HG02678 (cell line): ENCODE measurements around the gene LPAR2.

Source experiments
- ATAC-seq: cut with Tn5 transposase; IDR thresholded peaks from one replicate; pipeline ENCODE4 v1.9.1; 2021; ENCODE audit warnings: mild to moderate bottlenecking, moderate library complexity; ENCODE audit not compliant: unreplicated experiment

Gene LPAR2

GRCh38 chr19:19654441-19654840 lies 26.4 kb upstream of the LPAR2 start:
- no peak for ATAC-seq

- no peak for ATAC-seq
Measured at GRCh38 chr19:19653597-19654147, 25.7 kb upstream of the LPAR2 start.

- ATAC-seq = no peak
Measured at GRCh38 chr19:19652482-19653295, 24.7 kb upstream of the LPAR2 start.

- no peak for ATAC-seq
Measured at GRCh38 chr19:19651076-19651475, 23.1 kb upstream of the LPAR2 start.

- ATAC-seq = no peak
Measured at GRCh38 chr19:19650331-19650730, 22.3 kb upstream of the LPAR2 start.

- ATAC-seq = no peak
Measured at GRCh38 chr19:19649580-19649995, 21.6 kb upstream of the LPAR2 start.

GRCh38 chr19:19649155-19649554 lies 21.1 kb upstream of the LPAR2 start:
- ATAC-seq = no peak

GRCh38 chr19:19647037-19647835 lies 19.2 kb upstream of the LPAR2 start:
- no peak for ATAC-seq

GRCh38 chr19:19645233-19645870 lies 17.3 kb upstream of the LPAR2 start:
- ATAC-seq = no peak

- ATAC-seq = no peak
Measured at GRCh38 chr19:19644054-19644388, 16.0 kb upstream of the LPAR2 start.

- peak; percentile 74 for ATAC-seq
Measured at GRCh38 chr19:19643158-19644053, 15.4 kb upstream of the LPAR2 start, which contains the start of gene GMIP. TSS of gene GMIP (minus strand) at chr19:19643657. CDS start at chr19:19643529, 128 bp downstream.

GRCh38 chr19:19642506-19643157 lies 14.6 kb upstream of the LPAR2 start:
- peak; percentile 25 for ATAC-seq

- ATAC-seq = no peak
Measured at GRCh38 chr19:19637523-19638251, 9.7 kb upstream of the LPAR2 start.

- no peak for ATAC-seq
Measured at GRCh38 chr19:19637186-19637522, 9.1 kb upstream of the LPAR2 start.

GRCh38 chr19:19636573-19637185 lies 8.7 kb upstream of the LPAR2 start:
- no peak for ATAC-seq

- no peak for ATAC-seq
Measured at GRCh38 chr19:19635313-19635702, 7.3 kb upstream of the LPAR2 start.

GRCh38 chr19:19634516-19635312 lies 6.7 kb upstream of the LPAR2 start:
- ATAC-seq = no peak
